ENCODE measurements around the gene TUBB4B. TPM values are rescaled to one million over a fixed set of nuclear protein-coding genes. Genes with fewer than 3 reads are reported as not detected.

TUBB4B gene
- total and polyA plus RNA-seq, 2 donors from 2014 or later: 258 to 394 TPM

GRCh38 chr9:137266585-137267453, 25.7 kb downstream of the TUBB4B start:
- intact Hi-C loops (cut with DNase I): no loop called here
- Histone ChIP-seq H3K36me3 (ENCODE audit: control insufficient read depth in 2 of 3, insufficient read depth in 3 of 3, low read length in 3 of 3) (peaks cover 2 to 7% (median 4%) of the 10 kb centered on the region in 3 donors), H3K9ac (ENCODE audit: low read length in 3 of 3) (no peak overlapping the region), H3K4me1 (ENCODE audit: control insufficient read depth in 2 of 3, insufficient read depth in 2 of 3, low read depth in 1 of 3, low read length in 3 of 3) (peaks cover 0 to 18% (median 13%) of the 10 kb centered on the region in 3 donors), H3K9me3 (ENCODE audit: control insufficient read depth in 2 of 3, insufficient read depth in 1 of 3, low read length in 3 of 3) (no peaks in the 10 kb centered on the region), H3K27ac (ENCODE audit: low read depth in 2 of 2, low read length in 2 of 2) (no peak overlapping the region), H3K27me3 (ENCODE audit: control insufficient read depth, insufficient read depth, low read length) (no peaks in the 10 kb centered on the region), H3K4me3 (ENCODE audit: low read length in 3 of 3) (no peak overlapping the region)
- TF ChIP-seq CTCF (IDR thresholded peaks at IDR 0.05; ENCODE audit: borderline replicate concordance, extremely low read depth, insufficient read depth): no peak
- FAIRE-seq: no peak
- peak in 1 of 5 donors; percentile 78 for DNase-seq

DNA sequence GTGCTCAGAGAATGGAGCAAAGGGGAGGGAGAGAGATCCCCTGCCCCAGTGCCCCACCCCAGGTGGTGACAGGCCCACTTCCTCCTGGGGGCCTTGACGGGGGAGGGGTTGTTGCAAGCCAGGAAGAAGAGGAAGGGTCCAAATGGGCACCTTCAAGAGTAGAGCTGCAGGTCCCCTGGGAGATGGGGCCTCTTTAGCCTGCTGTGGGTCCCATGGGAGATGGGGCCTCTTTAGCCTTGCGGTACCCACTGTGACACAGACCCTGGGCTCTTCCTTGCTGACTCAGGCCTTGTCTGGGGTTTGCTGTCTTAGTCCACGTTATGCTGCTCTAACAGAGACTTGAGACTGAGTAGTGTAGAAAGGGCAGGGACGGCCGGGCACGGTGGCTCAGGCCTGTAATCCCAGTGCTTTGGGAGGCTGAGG, 26.9 kb downstream of the TUBB4B start:
- DNase-seq (peak in 1 of 5 donors; percentile 58), FAIRE-seq (no peak)
- no peak overlapping the region for H3K9ac ChIP-seq (ENCODE audit: low read length in 3 of 3)
- H3K27ac ChIP-seq (ENCODE audit: low read depth in 2 of 2, low read length in 2 of 2): no peak overlapping the region
- H3K36me3 ChIP-seq (ENCODE audit: control insufficient read depth in 2 of 3, insufficient read depth in 3 of 3, low read length in 3 of 3): peaks cover 2 to 7% (median 4%) of the 10 kb centered on the region in 3 donors
- no peak overlapping the region for H3K4me3 ChIP-seq (ENCODE audit: low read length in 3 of 3)
- no peak for TF ChIP-seq CTCF (IDR thresholded peaks at IDR 0.05; ENCODE audit: borderline replicate concordance, extremely low read depth, insufficient read depth)
- no peaks in the 10 kb centered on the region for H3K27me3 ChIP-seq (ENCODE audit: control insufficient read depth, insufficient read depth, low read length)
- intact Hi-C loops (cut with DNase I): no loop called here
- no peaks in the 10 kb centered on the region for H3K9me3 ChIP-seq (ENCODE audit: control insufficient read depth in 2 of 3, insufficient read depth in 1 of 3, low read length in 3 of 3)
- H3K4me1 ChIP-seq (ENCODE audit: control insufficient read depth in 2 of 3, insufficient read depth in 2 of 3, low read depth in 1 of 3, low read length in 3 of 3): peaks cover 0 to 16% (median 13%) of the 10 kb centered on the region in 3 donors

GRCh38 chr9:137268538-137269201, 27.6 kb downstream of the TUBB4B start:
- Histone ChIP-seq H3K4me3 (ENCODE audit: low read length in 3 of 3) (peak overlapping the region in 1 of 3 donors; percentile 1), H3K9me3 (ENCODE audit: control insufficient read depth in 2 of 3, insufficient read depth in 1 of 3, low read length in 3 of 3) (no peaks in the 10 kb centered on the region), H3K36me3 (ENCODE audit: control insufficient read depth in 2 of 3, insufficient read depth in 3 of 3, low read length in 3 of 3) (peaks cover 2 to 6% (median 4%) of the 10 kb centered on the region in 3 donors), H3K4me1 (ENCODE audit: control insufficient read depth in 2 of 3, insufficient read depth in 2 of 3, low read depth in 1 of 3, low read length in 3 of 3) (peaks cover 0 to 16% (median 13%) of the 10 kb centered on the region in 3 donors), H3K27me3 (ENCODE audit: control insufficient read depth, insufficient read depth, low read length) (no peaks in the 10 kb centered on the region), H3K9ac (ENCODE audit: low read length in 3 of 3) (peak overlapping the region in 1 of 3 donors; percentile 53), H3K27ac (ENCODE audit: low read depth in 2 of 2, low read length in 2 of 2) (peak overlapping the region; percentile 61 to 76)
- TF ChIP-seq CTCF (IDR thresholded peaks at IDR 0.05; ENCODE audit: borderline replicate concordance, extremely low read depth, insufficient read depth): no peak
- DNase-seq (peak in 1 of 5 donors; percentile 78), FAIRE-seq (no peak)
- intact Hi-C loops (cut with DNase I): no loop called here

All from kidney (tissue), 14 donors.